Mucosa of gallbladder (tissue), 1 donor: ENCODE measurements around the gene STOM. TPM values are rescaled to one million over a fixed set of nuclear protein-coding genes. Genes with fewer than 3 reads are reported as not detected.

Experiments
- DNase-seq: peaks from one replicate; pipeline ENCODE4 v3.0.0-alpha.2; 2020; ENCODE audit warnings: low spot score
- total RNA-seq: library from RNA; stranded (reverse); gene quantifications from one replicate; pipeline ENCODE4 v1.2.1, GENCODE V29; 2021
- donor health status: DM: no; HTN: no; CAD: no.

Gene STOM
- total RNA-seq, 1 donor from 2014 or later: 259 TPM

DNA sequence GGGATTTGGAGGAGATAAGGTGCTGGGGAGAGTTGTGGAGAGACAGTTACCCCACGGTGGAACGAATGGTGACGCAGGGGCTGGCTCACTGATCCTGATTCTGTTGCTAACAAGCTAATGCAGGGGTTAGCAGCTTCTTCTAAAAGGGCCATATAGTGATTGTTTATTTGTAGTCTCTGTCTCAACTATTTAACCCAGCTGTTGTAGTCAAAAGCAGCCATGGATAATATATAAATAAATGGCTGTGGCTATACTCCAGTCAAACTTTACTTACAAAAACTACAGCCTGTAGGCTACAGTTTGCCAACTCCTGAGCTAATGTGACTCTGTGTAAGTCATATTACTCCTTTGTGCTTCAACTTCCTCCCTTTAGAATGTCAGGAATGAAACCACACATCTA lies 21.8 kb downstream of the STOM start:
- no peak for DNase-seq

GRCh38 chr9:121345070-121345469 lies 25.0 kb downstream of the STOM start:
- no peak for DNase-seq

DNA sequence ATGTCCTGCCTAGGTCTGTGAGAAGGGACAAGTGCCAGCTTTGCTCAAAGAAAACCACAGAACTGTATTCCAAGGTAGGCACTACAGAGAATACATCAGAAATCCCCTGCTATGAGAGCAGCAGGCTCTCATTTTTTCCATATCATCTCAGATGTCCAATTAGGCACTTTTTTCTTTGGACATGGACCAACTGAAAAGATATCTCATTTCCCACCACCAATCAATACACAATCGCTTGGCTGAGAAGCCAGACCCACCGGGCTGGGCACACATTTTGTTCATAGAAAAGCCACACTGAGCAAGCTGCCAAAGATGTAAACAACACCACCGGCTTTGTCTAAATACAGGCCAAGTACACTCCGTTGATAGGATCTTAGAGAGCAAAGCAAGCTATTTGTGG lies 25.9 kb downstream of the STOM start:
- DNase-seq: no peak

DNA sequence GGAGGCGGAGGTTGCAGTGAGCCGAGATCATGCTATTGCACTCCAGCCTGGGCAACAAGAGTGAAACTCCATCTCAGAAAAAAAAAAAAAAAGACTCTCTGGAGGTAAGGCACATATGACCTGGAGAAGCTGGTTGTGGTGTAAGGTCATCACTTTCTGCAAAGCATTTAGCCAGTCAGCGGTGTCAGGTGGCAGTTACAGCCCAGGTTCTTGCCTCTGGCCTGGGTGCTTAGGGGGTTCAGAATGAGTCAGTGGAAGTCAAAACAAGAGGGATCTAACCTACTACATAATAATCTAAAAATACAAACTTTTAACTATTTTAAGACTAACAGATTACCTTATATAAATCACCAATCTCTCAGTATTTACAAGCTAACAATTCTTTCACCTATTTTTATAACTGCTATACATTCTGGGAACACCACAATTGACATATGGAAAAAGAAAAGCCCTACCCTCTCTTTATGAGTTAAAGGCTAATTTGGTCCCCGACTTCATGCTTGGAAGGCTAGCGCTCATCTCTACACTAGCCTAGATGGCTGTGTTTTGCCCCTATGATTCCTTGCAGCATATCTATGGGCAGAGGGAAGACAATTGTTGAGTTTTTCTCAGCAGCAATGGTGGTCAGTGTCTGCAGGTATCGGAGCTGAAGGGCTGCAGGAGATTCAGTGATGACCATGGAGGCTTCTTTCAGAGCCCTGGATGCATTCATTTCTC lies 29.2 kb downstream of the STOM start:
- no peak for DNase-seq

DNA sequence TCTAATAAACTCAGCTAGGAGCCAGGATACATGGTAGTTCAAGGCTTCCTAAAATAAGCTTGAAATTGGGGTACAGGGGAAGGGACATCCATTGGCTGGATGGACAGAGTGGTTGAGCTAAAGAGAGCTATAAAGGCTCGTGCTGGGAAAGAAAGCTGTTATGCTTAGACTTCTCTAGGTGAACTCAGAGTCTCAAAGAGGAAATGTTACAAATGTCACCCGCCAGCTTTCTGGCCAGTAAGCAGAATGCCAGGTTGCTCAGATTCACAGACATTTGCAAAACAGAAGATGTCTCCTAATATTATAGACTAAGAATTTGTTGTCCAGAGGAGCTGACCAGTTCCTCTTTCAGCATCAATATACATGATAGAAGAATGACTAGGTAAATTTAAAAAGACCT lies 30.6 kb downstream of the STOM start:
- no peak for DNase-seq

DNA sequence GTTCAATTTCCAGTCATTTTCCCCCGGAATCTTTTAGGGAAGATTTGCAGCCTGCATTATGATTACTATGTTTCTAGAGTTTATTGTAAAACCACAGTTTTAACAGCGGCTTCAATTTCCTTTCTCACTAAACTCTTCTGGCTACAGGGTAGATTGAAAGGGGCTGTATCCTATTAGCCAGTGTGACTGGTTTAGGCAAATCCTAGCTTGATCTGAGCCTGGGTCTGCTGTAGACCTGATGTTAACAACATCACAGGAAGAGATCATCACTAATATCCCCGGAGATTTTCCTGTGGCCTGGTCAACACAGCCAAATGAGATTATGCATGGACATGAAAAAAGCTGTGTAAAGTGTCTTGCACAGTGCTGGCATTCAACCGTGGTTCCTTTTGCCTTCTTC lies 33.4 kb downstream of the STOM start:
- no peak for DNase-seq

DNA sequence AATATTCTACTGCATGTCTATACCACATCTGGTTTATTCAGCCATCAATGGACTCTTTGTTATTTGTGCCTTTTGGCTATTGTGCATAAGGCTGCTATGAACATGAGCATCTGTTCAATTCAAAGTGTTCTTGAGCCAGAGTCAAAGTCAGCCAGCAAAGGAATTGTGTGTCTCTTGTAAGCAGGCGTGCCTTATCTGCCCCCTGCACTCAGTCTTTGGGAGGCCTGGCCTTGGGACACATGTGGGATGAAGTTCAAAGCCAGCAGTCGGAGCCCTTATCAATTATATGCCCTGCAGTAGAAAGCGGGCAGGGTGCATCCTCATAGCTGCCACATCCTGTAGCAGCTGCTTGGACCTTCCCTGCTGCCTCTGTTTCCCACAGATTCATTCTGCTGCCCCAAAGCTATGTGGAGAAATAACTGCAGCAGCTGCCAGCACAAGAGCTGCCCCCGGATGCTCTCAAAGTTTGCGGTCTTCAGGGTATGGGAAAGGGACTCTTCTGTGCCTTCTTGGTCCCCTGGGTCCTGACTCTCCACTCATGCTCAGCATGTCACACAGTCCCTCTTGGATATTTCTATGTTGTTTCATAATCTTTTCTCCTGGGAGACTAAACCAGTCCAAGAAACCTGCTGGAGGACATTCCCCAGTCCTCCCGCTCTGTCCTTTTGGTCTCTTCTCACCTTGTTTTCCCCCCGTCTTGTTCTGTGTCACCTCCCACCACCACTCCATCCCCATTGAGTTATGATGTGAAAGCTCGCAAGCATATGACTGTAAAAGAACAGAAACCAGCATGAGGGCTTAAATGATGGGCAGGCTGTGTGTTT lies 35.9 kb downstream of the STOM start:
- DNase-seq: no peak

GRCh38 chr9:121331992-121332685 lies 37.9 kb downstream of the STOM start:
- DNase-seq: no peak

GRCh38 chr9:121331549-121331948 lies 38.5 kb downstream of the STOM start:
- DNase-seq: no peak

GRCh38 chr9:121328876-121329681 lies 41.0 kb downstream of the STOM start:
- DNase-seq: no peak

- no peak for DNase-seq
Measured at GRCh38 chr9:121328476-121328875, 41.6 kb downstream of the STOM start.

DNA sequence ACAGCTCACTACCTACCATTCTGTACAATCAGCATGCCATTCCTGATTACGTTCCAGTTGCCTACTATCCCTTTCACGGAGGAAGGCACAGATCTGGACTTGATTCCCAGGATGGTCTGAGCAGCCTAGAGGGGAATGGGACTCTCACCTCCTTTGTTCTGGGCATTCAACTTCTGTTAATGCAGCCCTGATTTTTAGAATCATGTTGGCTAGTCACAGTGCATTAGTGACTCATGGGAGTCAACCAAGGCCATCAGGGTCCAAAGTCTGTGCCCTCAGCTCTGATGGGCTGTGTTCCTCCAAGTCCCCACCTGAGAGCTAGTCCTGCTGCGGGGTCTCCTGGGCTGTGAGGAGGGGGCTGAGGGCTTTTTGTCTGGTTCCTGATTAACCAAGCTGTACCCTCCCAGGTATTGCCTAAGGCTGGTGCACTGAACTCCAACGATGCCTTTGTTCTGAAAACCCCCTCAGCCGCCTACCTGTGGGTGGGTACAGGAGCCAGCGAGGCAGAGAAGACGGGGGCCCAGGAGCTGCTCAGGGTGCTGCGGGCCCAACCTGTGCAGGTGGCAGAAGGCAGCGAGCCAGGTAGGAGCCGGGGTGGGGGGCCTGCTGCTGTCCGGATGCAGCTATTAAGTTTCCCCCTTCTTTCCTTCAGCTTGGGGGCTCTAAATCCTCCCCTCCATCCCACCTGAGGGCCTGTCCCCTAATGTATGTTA lies 43.0 kb downstream of the STOM start:
- DNase-seq: no peak

DNA sequence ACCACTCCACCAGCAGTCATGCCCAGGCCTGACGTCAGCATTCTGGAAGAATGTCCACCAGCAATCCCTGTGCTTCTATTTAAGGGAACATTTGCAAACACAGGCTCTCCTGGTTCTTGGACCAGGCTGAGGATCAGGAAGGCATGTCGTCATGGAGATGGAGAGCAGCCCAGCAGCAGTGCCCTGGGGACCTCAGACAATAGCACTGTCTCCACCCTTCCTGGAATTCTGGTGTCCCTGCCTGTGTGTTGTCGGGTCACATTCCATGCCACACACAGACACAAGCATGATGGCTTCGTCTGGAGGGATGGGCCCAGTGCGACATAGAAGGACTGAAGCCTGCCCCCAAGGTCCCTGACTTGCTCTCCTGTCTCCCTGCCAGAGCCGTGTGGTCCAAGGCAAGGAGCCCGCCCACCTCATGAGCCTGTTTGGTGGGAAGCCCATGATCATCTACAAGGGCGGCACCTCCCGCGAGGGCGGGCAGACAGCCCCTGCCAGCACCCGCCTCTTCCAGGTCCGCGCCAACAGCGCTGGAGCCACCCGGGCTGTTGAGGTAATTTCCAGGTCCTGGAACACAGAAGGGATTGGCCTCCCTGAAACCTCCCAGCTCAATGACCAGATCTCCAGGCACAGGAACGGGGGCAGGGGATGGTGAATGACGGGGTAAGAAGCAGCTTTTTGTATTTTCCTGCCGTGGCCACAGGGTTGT lies 43.8 kb downstream of the STOM start:
- DNase-seq: peak; percentile 82

DNA sequence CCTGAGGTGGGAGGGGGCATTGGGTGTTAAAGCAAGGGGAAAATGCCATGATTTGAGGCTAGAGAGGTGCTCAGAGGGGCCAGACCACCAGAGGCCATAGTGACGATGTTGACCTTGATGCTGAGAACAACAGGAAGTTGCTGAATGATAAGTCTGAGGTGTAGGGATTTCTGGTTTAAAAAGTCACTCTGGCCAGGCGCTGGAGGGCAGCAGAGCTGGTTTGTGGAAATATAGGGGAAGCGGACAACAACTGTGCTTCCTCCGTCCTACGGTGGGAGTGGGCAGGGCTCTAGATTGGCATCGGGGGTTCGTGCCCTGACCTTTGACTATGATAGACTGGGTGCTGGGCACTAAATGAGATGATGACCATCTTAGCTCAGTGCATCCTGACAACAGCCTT lies 44.7 kb downstream of the STOM start:
- DNase-seq: no peak

DNA sequence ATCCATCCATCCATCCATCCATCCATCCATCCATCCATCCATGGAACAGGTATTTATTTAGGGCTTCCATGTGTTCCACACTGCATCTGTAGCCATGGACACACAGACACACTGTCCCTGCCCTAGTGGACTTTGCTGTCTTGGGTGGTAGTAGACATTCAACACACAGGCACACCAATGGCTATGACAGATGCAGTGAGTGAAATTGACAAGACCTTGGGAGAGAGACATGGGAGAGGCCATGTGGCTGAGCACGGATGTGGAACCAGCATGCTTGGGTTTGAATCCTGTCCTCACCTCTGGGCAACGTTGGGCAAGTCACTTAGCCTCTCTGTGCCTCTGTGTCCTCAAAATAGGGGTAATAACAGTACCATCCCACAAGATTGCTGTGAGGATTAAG lies 45.3 kb downstream of the STOM start:
- no peak for DNase-seq

DNA sequence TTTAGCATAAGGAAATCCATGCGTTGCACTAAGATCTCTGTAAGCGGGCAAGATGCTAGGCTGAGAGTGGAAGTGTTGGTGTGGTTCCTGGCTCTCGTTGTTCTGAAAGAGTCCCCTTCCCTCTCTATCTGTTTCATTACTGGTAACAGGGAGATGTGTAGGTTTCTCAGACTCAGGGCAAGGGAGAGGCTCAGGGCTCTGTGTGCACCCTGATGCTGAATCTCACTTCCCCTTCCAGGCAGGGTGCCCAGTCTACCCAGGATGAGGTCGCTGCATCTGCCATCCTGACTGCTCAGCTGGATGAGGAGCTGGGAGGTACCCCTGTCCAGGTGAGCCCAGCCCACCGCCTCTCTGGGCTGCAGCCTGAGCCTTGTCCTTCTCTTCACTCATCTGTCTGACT lies 45.7 kb downstream of the STOM start:
- DNase-seq: no peak

GRCh38 chr9:121323449-121324151 lies 46.5 kb downstream of the STOM start:
- no peak for DNase-seq

DNA sequence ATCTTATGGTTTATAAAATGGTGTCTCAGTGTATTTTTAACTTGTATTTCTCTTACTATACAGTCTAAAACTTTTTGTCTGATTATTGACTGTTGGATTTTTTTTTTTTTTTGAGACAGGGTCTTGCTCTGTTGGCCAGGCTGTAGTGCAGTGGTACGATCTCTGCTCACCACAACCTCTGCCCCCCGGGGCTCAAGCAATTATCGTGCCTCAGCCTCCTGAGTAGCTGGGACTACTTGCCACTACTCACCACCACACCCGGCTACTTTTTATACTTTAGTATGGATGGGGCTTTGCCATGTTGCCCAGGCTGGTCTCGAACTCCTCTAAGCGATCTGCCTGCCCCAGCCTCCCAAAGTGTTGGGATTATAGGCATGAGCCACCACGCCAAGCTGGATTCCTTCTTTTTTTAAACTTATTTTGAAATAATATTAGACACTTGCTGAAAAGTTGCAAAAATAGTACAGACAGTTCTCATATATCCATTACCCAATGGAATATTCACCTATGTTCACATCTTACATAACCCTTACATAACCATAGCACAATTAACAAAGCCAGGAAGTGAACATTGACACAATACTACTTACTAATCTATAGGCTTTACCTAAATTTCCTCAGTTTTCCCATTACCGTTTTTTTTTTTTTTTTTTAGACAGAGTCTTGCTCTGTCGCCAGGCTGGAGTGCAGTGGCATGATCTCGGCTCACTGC lies 47.2 kb downstream of the STOM start:
- no peak for DNase-seq

DNA sequence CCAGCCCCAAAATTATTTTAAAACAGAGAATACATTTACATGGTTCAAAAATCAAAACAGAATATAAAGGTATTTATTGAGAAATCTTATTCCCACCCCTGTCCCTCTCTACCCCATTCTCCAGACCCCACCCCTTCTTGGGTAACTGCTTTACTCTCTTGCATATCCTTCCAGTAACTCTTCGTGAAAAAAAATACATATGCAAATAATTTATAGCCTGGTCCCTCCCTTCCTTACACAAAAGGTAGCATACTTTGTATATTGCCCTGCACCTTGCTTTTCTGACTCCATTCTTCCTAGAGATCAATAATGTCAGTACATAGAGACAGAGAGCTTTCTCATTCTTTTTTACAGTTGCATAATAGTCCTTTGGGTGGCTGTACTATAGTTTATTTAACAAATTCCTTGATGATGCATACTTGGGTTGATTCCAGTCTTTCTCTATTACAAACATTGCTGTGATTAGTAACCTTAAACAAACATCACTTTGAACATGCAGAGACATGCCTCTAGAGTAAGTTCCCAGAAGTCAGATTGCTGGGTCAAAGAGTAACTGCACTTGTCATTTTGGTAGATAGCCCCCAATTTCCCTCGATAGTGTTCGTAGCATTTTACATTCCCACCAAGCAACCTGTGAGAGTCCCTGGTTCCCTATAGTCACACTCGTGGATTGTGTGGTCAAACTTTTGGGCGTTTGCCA lies 47.9 kb downstream of the STOM start:
- no peak for DNase-seq
